Trophoblast cell (in vitro differentiated cells and primary cell): ENCODE measurements around the gene TMOD3. TPM values are rescaled to one million over a fixed set of nuclear protein-coding genes. Genes with fewer than 3 reads are reported as not detected.
A peak's percentile ranks its signal among the peaks of the same experiment; 100 is the strongest.

Experiments used
- DNase-seq, 2 donors: peaks; one replicate each; pipeline ENCODE4 v3.0.0-alpha.2; 2016
- H2AFZ ChIP-seq: 2 replicates; pipeline ENCODE4 v1.6.1; 2013; ENCODE audit warnings: low read length, moderate library complexity, mild to moderate bottlenecking; ENCODE audit not compliant: insufficient read depth, poor library complexity
- H2AK5ac ChIP-seq: 2 replicates; pipeline ENCODE4 v1.6.1; 2013; ENCODE audit warnings: mild to moderate bottlenecking, low read length
- H2BK120ac ChIP-seq: 2 replicates; pipeline ENCODE4 v1.6.1; 2013; ENCODE audit warnings: low read length, mild to moderate bottlenecking, moderate library complexity; ENCODE audit not compliant: insufficient read depth, poor library complexity
- H2BK12ac ChIP-seq: 2 replicates; pipeline ENCODE4 v1.6.1; 2013; ENCODE audit warnings: mild to moderate bottlenecking, low read length, moderate library complexity
- H2BK5ac ChIP-seq: 2 replicates; pipeline ENCODE4 v1.6.1; 2013; ENCODE audit warnings: low read length, low read depth, moderate library complexity, mild to moderate bottlenecking; ENCODE audit not compliant: poor library complexity
- H3K14ac ChIP-seq: 2 replicates; pipeline ENCODE4 v1.6.1; 2013; ENCODE audit warnings: mild to moderate bottlenecking, low read length
- H3K18ac ChIP-seq: 2 replicates; pipeline ENCODE4 v1.6.1; 2013; ENCODE audit warnings: mild to moderate bottlenecking, low read length
- H3K23ac ChIP-seq: 2 replicates; pipeline ENCODE4 v1.6.1; 2013; ENCODE audit warnings: low read length
- H3K27ac ChIP-seq: 2 replicates; pipeline ENCODE4 v1.5.1; 2013; ENCODE audit warnings: low read depth, mild to moderate bottlenecking, inconsistent platforms, low read length, moderate library complexity
- H3K27me3 ChIP-seq: 2 replicates; pipeline ENCODE4 v1.6.1; 2013; ENCODE audit warnings: inconsistent platforms, mild to moderate bottlenecking, low read length, moderate library complexity; ENCODE audit not compliant: insufficient read depth
- H3K36me3 ChIP-seq, 2 experiments: 1 replicate in 1 of 2; 2 replicates in 1 of 2; pipeline ENCODE4 v1.6.1; 2013; ENCODE audit warnings: low read length in 2 of 2, mild to moderate bottlenecking in 2 of 2, moderate library complexity in 1 of 2; ENCODE audit not compliant: insufficient read depth in 2 of 2, control insufficient read depth in 1 of 2
- H3K4ac ChIP-seq: 2 replicates; pipeline ENCODE4 v1.6.1; 2013; ENCODE audit warnings: low read depth, mild to moderate bottlenecking, low read length, moderate library complexity
- H3K4me1 ChIP-seq, 2 experiments: 1 replicate in 1 of 2; 2 replicates in 1 of 2; pipeline ENCODE4 v1.6.1; 2013; ENCODE audit warnings: low read length in 2 of 2, mild to moderate bottlenecking in 2 of 2, moderate library complexity in 1 of 2; ENCODE audit not compliant: insufficient read depth in 2 of 2, control insufficient read depth in 1 of 2
- H3K4me2 ChIP-seq: 2 replicates; pipeline ENCODE4 v1.6.1; 2013; ENCODE audit warnings: inconsistent platforms, mild to moderate bottlenecking, low read length, moderate library complexity
- H3K4me3 ChIP-seq: 2 replicates; pipeline ENCODE4 v1.5.1; 2013; ENCODE audit warnings: mild to moderate bottlenecking, low read depth, low read length, inconsistent platforms
- H3K79me1 ChIP-seq: one replicate; pipeline ENCODE4 v1.6.1; 2013; ENCODE audit warnings: low read length
- H3K79me2 ChIP-seq: 2 replicates; pipeline ENCODE4 v1.6.1; 2013; ENCODE audit warnings: low read length, mild to moderate bottlenecking; ENCODE audit not compliant: control insufficient read depth, insufficient read depth, poor library complexity
- H3K9ac ChIP-seq: 2 replicates; pipeline ENCODE4 v1.6.1; 2013; ENCODE audit warnings: mild to moderate bottlenecking, low read length
- H3K9me3 ChIP-seq: 2 replicates; pipeline ENCODE4 v1.6.1; 2013; ENCODE audit warnings: low read depth, mild to moderate bottlenecking, control low read depth, inconsistent platforms, low read length; ENCODE audit not compliant: insufficient read depth
- H4K12ac ChIP-seq: 2 replicates; pipeline ENCODE4 v1.6.1; 2013; ENCODE audit warnings: low read depth, mild to moderate bottlenecking, low read length, moderate library complexity
- H4K8ac ChIP-seq: 2 replicates; pipeline ENCODE4 v1.6.1; 2013; ENCODE audit warnings: low read depth, mild to moderate bottlenecking, low read length, moderate library complexity
- H4K91ac ChIP-seq: one replicate; pipeline ENCODE4 v1.6.1; 2013; ENCODE audit warnings: low read depth, mild to moderate bottlenecking, low read length, moderate library complexity
- WGBS: extraction: QIAGEN DNeasy Blood & Tissue Kit; methylation state at CpG from one replicate; pipeline ENCODE4 v1.1.7; 2013; ENCODE audit warnings: missing lambda C conversion rate; ENCODE audit not compliant: insufficient read length, insufficient coverage; ENCODE audit errors: extremely low coverage; 5-methylcytosine and 5-hydroxymethylcytosine counted together
- polyA plus RNA-seq: library from polyadenylated mRNA; stranded (reverse); fragments of 200-250 nt; gene quantifications from 2 replicates; pipeline ENCODE4 v1.2.3, GENCODE V29; 2013

TMOD3 gene
- polyA plus RNA-seq, result 36.0 and 36.1 TPM in 2 replicates

- H3K4me1 ChIP-seq, result peaks cover 0 to 6% of the 10 kb centered on the region in 2 experiments
- H3K23ac ChIP-seq, result no peak within 1 kb of the TSS
- peak within 1 kb of the TSS; percentile 94 for H3K14ac ChIP-seq
- no peaks in the 10 kb centered on the region for H3K27me3 ChIP-seq
- peak within 1 kb of the TSS; percentile 92 for H3K18ac ChIP-seq
- H3K36me3 ChIP-seq, result no peaks in the 10 kb centered on the region
- peak within 1 kb of the TSS; percentile 93 for H3K9ac ChIP-seq
- H2AK5ac ChIP-seq, result peak within 1 kb of the TSS; percentile 36
- peak within 1 kb of the TSS; percentile 92 for H4K8ac ChIP-seq
- peak within 1 kb of the TSS; percentile 92 for H2BK5ac ChIP-seq
- peak within 1 kb of the TSS; percentile 82 for H3K27ac ChIP-seq
- peak within 1 kb of the TSS; percentile 95 for H4K91ac ChIP-seq
- peak within 1 kb of the TSS; percentile 99 for H3K4ac ChIP-seq
- peak within 1 kb of the TSS; percentile 97 for H3K4me3 ChIP-seq
- H2BK12ac ChIP-seq, result peak within 1 kb of the TSS; percentile 73
- no CpG with 5 or more reads among the region's 89 CpGs for WGBS
- peak within 1 kb of the TSS; percentile 82 for H3K4me2 ChIP-seq
- peaks cover 8% of the 10 kb centered on the region for H3K79me1 ChIP-seq
- no peaks in the 10 kb centered on the region for H3K9me3 ChIP-seq
- peak within 1 kb of the TSS; percentile 92 for H2BK120ac ChIP-seq
- peak; percentile 97 to 99 for DNase-seq
- H2AFZ ChIP-seq, result peak within 1 kb of the TSS; percentile 89
- H3K79me2 ChIP-seq, result peaks cover 10% of the 10 kb centered on the region
- peak within 1 kb of the TSS; percentile 92 for H4K12ac ChIP-seq
Observed at GRCh38 chr15:51829376-51830275, at the start of gene TMOD3. Gene TMOD3 (plus strand): TSS chr15:51829653. CDS start chr15:51862885, 33,232 bp downstream.

DNA sequence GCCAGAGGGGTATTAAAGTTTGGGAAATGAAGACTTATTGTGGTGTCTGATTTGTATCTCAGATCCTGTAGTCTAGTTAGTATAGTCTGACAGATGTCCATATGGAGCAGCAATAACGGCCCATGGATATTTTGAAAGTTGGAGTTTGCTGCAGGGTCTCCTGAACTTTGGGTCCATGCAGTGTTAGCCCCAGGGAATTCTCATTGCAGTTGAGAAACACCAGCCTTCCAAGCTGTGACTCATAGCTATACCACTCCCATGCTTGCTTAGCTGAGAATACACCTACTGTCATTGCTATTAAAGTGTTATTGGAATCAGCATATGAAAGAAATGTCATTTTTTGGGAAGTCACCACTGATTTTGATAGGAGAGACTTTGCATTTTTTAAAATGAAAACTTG is 48.8 kb upstream of the TMOD3 start:
- no peak overlapping the region for H3K4ac ChIP-seq
- H2BK12ac ChIP-seq, result no peak overlapping the region
- H3K14ac ChIP-seq, result no peak overlapping the region
- no peak overlapping the region for H2BK5ac ChIP-seq
- no peaks in the 10 kb centered on the region for H3K27me3 ChIP-seq
- no peaks in the 10 kb centered on the region for H3K79me2 ChIP-seq
- no peak overlapping the region for H2AK5ac ChIP-seq
- H3K23ac ChIP-seq, result no peak overlapping the region
- no peak overlapping the region for H3K4me3 ChIP-seq
- H3K36me3 ChIP-seq, result no peaks in the 10 kb centered on the region
- no peaks in the 10 kb centered on the region for H3K79me1 ChIP-seq
- H4K8ac ChIP-seq, result no peak overlapping the region
- no peak overlapping the region for H3K18ac ChIP-seq
- H3K9ac ChIP-seq, result no peak overlapping the region
- no peak overlapping the region for H3K27ac ChIP-seq
- H4K12ac ChIP-seq, result no peak overlapping the region
- no peak overlapping the region for H3K4me2 ChIP-seq
- DNase-seq, result peak; percentile 22 to 50
- H4K91ac ChIP-seq, result no peak overlapping the region
- no peak overlapping the region for H2BK120ac ChIP-seq
- no peak overlapping the region for H2AFZ ChIP-seq
- WGBS, result no CpG with 5 or more reads among the region's 1 CpG
- no peaks in the 10 kb centered on the region for H3K4me1 ChIP-seq
- H3K9me3 ChIP-seq, result no peaks in the 10 kb centered on the region

GRCh38 chr15:51781506-51781905 is 47.9 kb upstream of the TMOD3 start:
- Histone ChIP-seq H2AK5ac (no peak overlapping the region), H4K91ac (no peak overlapping the region), H3K79me2 (no peaks in the 10 kb centered on the region), H3K9ac (no peak overlapping the region), H3K4me2 (no peak overlapping the region), H2BK5ac (no peak overlapping the region), H3K18ac (no peak overlapping the region), H3K79me1 (no peaks in the 10 kb centered on the region), H2AFZ (no peak overlapping the region), H3K36me3 (no peaks in the 10 kb centered on the region), H2BK120ac (no peak overlapping the region), H3K4me1 (no peaks in the 10 kb centered on the region), H4K12ac (no peak overlapping the region), H3K27me3 (no peaks in the 10 kb centered on the region), H3K14ac (no peak overlapping the region), H3K23ac (no peak overlapping the region), H3K27ac (no peak overlapping the region), H3K4me3 (no peak overlapping the region), H4K8ac (no peak overlapping the region), H3K4ac (no peak overlapping the region), H3K9me3 (no peaks in the 10 kb centered on the region), H2BK12ac (no peak overlapping the region)
- no CpG with 5 or more reads among the region's 2 CpGs for WGBS
- no peak for DNase-seq

DNA sequence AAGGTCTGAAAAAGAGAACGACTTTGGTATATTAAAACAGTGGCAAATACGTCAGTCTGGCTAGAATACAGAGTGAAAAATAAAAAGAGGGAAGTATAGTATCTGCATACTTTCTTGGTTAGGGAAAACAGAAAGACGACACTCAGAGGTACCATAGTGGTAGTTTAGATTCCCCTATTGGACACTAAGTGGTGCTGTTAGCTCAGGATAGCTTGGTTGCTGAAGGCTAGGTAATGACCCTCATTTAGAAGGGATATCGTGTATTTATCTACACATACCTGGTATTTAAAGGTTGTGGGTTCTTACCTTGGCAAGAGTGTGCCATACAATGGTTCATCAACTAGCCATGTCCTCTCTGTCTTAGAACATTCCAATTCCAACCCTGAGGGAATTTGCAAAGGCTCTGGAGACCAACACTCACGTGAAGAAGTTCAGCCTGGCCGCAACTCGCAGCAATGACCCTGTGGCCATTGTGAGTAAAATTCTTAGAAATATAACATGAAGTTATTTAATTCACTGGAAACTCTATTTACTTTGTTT is 47.0 kb upstream of the TMOD3 start:
- no peak overlapping the region for H2AK5ac ChIP-seq
- H3K14ac ChIP-seq, result no peak overlapping the region
- DNase-seq, result peak; percentile 57 to 84
- no peaks in the 10 kb centered on the region for H3K27me3 ChIP-seq
- H4K91ac ChIP-seq, result no peak overlapping the region
- no peak overlapping the region for H4K12ac ChIP-seq
- H3K9me3 ChIP-seq, result no peaks in the 10 kb centered on the region
- no peaks in the 10 kb centered on the region for H3K79me1 ChIP-seq
- H3K4me2 ChIP-seq, result no peak overlapping the region
- no peaks in the 10 kb centered on the region for H3K36me3 ChIP-seq
- H2BK120ac ChIP-seq, result no peak overlapping the region
- H3K4ac ChIP-seq, result no peak overlapping the region
- H2BK12ac ChIP-seq, result no peak overlapping the region
- H4K8ac ChIP-seq, result no peak overlapping the region
- H2BK5ac ChIP-seq, result no peak overlapping the region
- no CpG with 5 or more reads among the region's 7 CpGs for WGBS
- no peak overlapping the region for H3K27ac ChIP-seq
- H3K79me2 ChIP-seq, result no peaks in the 10 kb centered on the region
- no peak overlapping the region for H3K4me3 ChIP-seq
- H3K9ac ChIP-seq, result no peak overlapping the region
- H3K4me1 ChIP-seq, result no peaks in the 10 kb centered on the region
- no peak overlapping the region for H2AFZ ChIP-seq
- no peak overlapping the region for H3K23ac ChIP-seq
- H3K18ac ChIP-seq, result no peak overlapping the region
